HepG2 (cell line): ENCODE data around the gene HNRNPF. TPM values are rescaled to one million over a fixed set of nuclear protein-coding genes. Genes with fewer than 3 reads are reported as not detected.

ENCODE experiments used
- BRCA1 ChIP-seq: sonication (generic); formaldehyde crosslinking; IDR thresholded peaks from 2 replicates; pipeline ENCODE4 v1.4.0; 2020; ENCODE audit warnings: missing genetic modification reagents
- HES4 ChIP-seq: sonication (generic); formaldehyde crosslinking; IDR thresholded peaks from 2 replicates; pipeline ENCODE4 v1.9.0; 2021; ENCODE audit warnings: mild to moderate bottlenecking, missing genetic modification reagents, borderline replicate concordance
- POGZ ChIP-seq: sonication (generic); formaldehyde crosslinking; IDR thresholded peaks from 2 replicates; pipeline ENCODE4 v1.4.0; 2020; ENCODE audit warnings: mild to moderate bottlenecking, missing genetic modification reagents
- SP5 ChIP-seq: IDR thresholded peaks from 2 replicates; pipeline ENCODE4 v1.6.1; 2016; ENCODE audit warnings: low read depth, borderline replicate concordance
- TSC22D2 ChIP-seq: sonication (generic); formaldehyde crosslinking; IDR thresholded peaks from 2 replicates; pipeline ENCODE4 v1.5.1; 2020; ENCODE audit warnings: missing genetic modification reagents, mild to moderate bottlenecking, borderline replicate concordance
- ZBTB38 ChIP-seq: sonication (generic); formaldehyde crosslinking; IDR thresholded peaks from 2 replicates; pipeline ENCODE4 v1.5.1; 2020; ENCODE audit warnings: mild to moderate bottlenecking, missing genetic modification reagents
- ZIK1 ChIP-seq: sonication (generic); formaldehyde crosslinking; IDR thresholded peaks from 2 replicates; pipeline ENCODE4 v1.5.0; 2020; ENCODE audit warnings: mild to moderate bottlenecking, low read depth, missing genetic modification reagents, borderline replicate concordance
- ZNF569 ChIP-seq: sonication (generic); formaldehyde crosslinking; IDR thresholded peaks from 2 replicates; pipeline ENCODE4 v1.5.0; 2020; ENCODE audit warnings: mild to moderate bottlenecking, missing genetic modification reagents, moderate library complexity, borderline replicate concordance
- ZNF598 ChIP-seq: sonication (generic); formaldehyde crosslinking; IDR thresholded peaks from 2 replicates; pipeline ENCODE4 v1.5.1; 2020; ENCODE audit warnings: mild to moderate bottlenecking, missing genetic modification reagents, borderline replicate concordance
- ZNF713 ChIP-seq: sonication (generic); formaldehyde crosslinking; IDR thresholded peaks from 2 replicates; pipeline ENCODE4 v1.4.0; 2020; ENCODE audit warnings: mild to moderate bottlenecking, missing genetic modification reagents
- ZNF773 ChIP-seq: sonication (generic); formaldehyde crosslinking; IDR thresholded peaks from 2 replicates; pipeline ENCODE4 v1.4.0; 2020; ENCODE audit warnings: missing genetic modification reagents, borderline replicate concordance
- ZNF776 ChIP-seq: sonication (generic); formaldehyde crosslinking; IDR thresholded peaks from 2 replicates; pipeline ENCODE4 v1.4.0; 2020; ENCODE audit warnings: mild to moderate bottlenecking, missing genetic modification reagents
- polyA plus RNA-seq, 8 experiments: library from polyadenylated mRNA; depleted of rRNA in 3 of 8; stranded (reverse) in 7 of 8; unstranded in 1 of 8; fragments of >200 nt; fragmentation: Illumina TruSeq in 4 of 8; extraction: Trizol in 4 of 8; gene quantifications; 2 replicates each; pipeline versions ENCODE4 v1.2.1 to v1.2.3, GENCODE V29; 2011 to 2016; ENCODE audit warnings: low read depth in 4 of 8, missing spikeins in 1 of 8, mixed read lengths in 1 of 8; ENCODE audit not compliant: insufficient read depth in 1 of 8
- total RNA-seq, 5 experiments: library from RNA; depleted of rRNA; stranded (reverse); fragments of >200 nt; fragmentation: Illumina TruSeq; extraction: Trizol; gene quantifications; 2 replicates each; pipeline ENCODE4 v1.2.3, GENCODE V29; 2016; ENCODE audit warnings: low read depth in 1 of 5
- TF ChIP-seq, protein P1 (sequence below): sonication (generic); formaldehyde crosslinking; IDR thresholded peaks from 2 replicates; pipeline ENCODE4 v1.5.0; 2020; ENCODE audit warnings: mild to moderate bottlenecking, missing genetic modification reagents, borderline replicate concordance
- TF ChIP-seq, protein P2 (sequence below): sonication (generic); formaldehyde crosslinking; IDR thresholded peaks from 2 replicates; pipeline ENCODE4 v1.4.0; 2020; ENCODE audit warnings: mild to moderate bottlenecking, missing genetic modification reagents
- TF ChIP-seq, protein P3 (sequence below): sonication (generic); formaldehyde crosslinking; IDR thresholded peaks from 2 replicates; pipeline ENCODE4 v1.5.0; 2020; ENCODE audit warnings: missing genetic modification reagents

The HNRNPF gene
- total and polyA plus RNA-seq, 2 of the 13 experiments (the other 11 are each of a cell fraction or from before 2014, with no cell fraction given): 166 to 308 TPM

DNA sequence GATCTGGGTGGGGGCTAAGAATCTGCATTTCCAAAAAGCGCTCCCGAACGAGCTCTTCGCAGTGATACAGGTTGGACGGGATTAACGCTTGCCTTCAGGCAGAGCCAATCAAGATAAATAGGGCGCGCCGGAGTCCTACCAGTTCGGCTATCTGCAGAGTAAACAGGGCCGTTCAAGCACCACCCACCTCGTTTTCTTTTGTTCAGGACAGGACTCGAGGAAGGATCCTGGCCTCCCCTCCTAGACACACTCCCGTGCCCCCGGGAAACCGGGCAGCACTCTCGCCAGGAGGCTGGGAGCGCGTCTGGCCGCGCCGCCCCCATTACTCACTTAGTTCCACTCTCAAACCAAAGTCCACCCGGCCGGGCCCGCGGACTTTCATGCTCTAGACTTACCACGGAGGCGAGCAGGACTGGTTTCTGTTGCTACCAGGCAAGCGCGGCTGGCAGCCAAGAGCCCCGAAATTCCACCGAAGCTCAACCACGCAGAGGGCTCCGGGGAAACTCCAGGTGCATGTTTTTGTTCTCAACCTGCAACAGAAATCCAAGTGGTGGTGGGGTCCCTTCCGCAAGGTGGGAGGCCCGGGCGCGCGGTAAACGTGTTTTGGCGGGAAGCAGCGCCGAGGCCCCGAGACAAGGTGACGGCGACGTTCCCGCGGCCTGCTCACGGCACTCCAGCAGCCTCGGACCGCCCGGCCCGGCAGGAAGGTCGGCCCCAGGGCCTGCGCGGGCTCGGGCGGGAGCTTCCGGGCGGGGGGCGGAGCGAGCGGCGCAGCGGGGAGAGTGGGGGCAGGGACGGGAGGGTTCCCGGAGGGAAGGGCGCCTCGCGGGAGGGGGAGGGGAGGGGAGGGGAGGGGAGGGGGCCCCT lies 12.7 kb downstream of the HNRNPF start (continued):
- TF ChIP-seq, protein P1, sequence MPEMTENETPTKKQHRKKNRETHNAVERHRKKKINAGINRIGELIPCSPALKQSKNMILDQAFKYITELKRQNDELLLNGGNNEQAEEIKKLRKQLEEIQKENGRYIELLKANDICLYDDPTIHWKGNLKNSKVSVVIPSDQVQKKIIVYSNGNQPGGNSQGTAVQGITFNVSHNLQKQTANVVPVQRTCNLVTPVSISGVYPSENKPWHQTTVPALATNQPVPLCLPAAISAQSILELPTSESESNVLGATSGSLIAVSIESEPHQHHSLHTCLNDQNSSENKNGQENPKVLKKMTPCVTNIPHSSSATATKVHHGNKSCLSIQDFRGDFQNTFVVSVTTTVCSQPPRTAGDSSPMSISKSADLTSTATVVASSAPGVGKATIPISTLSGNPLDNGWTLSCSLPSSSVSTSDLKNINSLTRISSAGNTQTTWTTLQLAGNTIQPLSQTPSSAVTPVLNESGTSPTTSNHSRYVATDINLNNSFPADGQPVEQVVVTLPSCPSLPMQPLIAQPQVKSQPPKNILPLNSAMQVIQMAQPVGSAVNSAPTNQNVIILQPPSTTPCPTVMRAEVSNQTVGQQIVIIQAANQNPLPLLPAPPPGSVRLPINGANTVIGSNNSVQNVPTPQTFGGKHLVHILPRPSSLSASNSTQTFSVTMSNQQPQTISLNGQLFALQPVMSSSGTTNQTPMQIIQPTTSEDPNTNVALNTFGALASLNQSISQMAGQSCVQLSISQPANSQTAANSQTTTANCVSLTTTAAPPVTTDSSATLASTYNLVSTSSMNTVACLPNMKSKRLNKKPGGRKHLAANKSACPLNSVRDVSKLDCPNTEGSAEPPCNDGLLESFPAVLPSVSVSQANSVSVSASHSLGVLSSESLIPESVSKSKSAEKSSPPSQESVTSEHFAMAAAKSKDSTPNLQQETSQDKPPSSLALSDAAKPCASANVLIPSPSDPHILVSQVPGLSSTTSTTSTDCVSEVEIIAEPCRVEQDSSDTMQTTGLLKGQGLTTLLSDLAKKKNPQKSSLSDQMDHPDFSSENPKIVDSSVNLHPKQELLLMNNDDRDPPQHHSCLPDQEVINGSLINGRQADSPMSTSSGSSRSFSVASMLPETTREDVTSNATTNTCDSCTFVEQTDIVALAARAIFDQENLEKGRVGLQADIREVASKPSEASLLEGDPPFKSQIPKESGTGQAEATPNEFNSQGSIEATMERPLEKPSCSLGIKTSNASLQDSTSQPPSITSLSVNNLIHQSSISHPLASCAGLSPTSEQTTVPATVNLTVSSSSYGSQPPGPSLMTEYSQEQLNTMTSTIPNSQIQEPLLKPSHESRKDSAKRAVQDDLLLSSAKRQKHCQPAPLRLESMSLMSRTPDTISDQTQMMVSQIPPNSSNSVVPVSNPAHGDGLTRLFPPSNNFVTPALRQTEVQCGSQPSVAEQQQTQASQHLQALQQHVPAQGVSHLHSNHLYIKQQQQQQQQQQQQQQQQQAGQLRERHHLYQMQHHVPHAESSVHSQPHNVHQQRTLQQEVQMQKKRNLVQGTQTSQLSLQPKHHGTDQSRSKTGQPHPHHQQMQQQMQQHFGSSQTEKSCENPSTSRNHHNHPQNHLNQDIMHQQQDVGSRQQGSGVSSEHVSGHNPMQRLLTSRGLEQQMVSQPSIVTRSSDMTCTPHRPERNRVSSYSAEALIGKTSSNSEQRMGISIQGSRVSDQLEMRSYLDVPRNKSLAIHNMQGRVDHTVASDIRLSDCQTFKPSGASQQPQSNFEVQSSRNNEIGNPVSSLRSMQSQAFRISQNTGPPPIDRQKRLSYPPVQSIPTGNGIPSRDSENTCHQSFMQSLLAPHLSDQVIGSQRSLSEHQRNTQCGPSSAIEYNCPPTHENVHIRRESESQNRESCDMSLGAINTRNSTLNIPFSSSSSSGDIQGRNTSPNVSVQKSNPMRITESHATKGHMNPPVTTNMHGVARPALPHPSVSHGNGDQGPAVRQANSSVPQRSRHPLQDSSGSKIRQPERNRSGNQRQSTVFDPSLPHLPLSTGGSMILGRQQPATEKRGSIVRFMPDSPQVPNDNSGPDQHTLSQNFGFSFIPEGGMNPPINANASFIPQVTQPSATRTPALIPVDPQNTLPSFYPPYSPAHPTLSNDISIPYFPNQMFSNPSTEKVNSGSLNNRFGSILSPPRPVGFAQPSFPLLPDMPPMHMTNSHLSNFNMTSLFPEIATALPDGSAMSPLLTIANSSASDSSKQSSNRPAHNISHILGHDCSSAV (CRISPR knock-in tag): no peak
- TF ChIP-seq SP5 (0 out of 2 replicates have a peak, but pooled peaks have one; percentile 47), ZNF713 (no peak), TSC22D2 (CRISPR knock-in tag) (no peak), POGZ (CRISPR knock-in tag) (no peak; the same call in 1 of the 2 replicates), ZNF776 (0 out of 2 replicates have a peak, but pooled peaks have one; percentile 25), ZNF773 (CRISPR knock-in tag) (no peak), HES4 (CRISPR knock-in tag) (0 out of 2 replicates have a peak, but pooled peaks have one; percentile 16), ZIK1 (CRISPR knock-in tag) (no peak; the same call in 1 of the 2 replicates), ZBTB38 (CRISPR knock-in tag) (peak; percentile 25; the same call in 1 of the 2 replicates), ZNF598 (CRISPR knock-in tag) (no peak; the same call in 1 of the 2 replicates), ZNF569 (CRISPR knock-in tag) (no peak), BRCA1 (CRISPR knock-in tag) (no peak; the same call in 1 of the 2 replicates)
- TF ChIP-seq, protein P2, sequence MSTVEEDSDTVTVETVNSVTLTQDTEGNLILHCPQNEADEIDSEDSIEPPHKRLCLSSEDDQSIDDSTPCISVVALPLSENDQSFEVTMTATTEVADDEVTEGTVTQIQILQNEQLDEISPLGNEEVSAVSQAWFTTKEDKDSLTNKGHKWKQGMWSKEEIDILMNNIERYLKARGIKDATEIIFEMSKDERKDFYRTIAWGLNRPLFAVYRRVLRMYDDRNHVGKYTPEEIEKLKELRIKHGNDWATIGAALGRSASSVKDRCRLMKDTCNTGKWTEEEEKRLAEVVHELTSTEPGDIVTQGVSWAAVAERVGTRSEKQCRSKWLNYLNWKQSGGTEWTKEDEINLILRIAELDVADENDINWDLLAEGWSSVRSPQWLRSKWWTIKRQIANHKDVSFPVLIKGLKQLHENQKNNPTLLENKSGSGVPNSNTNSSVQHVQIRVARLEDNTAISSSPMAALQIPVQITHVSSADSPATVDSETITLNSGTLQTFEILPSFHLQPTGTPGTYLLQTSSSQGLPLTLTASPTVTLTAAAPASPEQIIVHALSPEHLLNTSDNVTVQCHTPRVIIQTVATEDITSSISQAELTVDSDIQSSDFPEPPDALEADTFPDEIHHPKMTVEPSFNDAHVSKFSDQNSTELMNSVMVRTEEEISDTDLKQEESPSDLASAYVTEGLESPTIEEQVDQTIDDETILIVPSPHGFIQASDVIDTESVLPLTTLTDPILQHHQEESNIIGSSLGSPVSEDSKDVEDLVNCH (CRISPR knock-in tag): no peak
- TF ChIP-seq, protein P3, sequence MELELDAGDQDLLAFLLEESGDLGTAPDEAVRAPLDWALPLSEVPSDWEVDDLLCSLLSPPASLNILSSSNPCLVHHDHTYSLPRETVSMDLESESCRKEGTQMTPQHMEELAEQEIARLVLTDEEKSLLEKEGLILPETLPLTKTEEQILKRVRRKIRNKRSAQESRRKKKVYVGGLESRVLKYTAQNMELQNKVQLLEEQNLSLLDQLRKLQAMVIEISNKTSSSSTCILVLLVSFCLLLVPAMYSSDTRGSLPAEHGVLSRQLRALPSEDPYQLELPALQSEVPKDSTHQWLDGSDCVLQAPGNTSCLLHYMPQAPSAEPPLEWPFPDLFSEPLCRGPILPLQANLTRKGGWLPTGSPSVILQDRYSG (CRISPR knock-in tag): no peak; the same call in 1 of the 2 replicates
